GM23248 (cell line): ENCODE data around the gene GDAP1L1. TPM values are rescaled to one million over a fixed set of nuclear protein-coding genes. Genes with fewer than 3 reads are reported as not detected.
"Not testable (repeated sequence)": the region's sequence is repeated elsewhere in the genome, so short reads cannot be mapped to it uniquely, and the experiment has no call there.

Experiments used
- DNase-seq: peaks from one replicate; pipeline ENCODE4 v3.0.0-alpha.2; 2015
- H2AFZ ChIP-seq: fragments of 200-600 bp; sonication (generic); 2 replicates; pipeline ENCODE4 v1.6.1; 2016; ENCODE audit warnings: antibody characterized with exemption
- H3F3A ChIP-seq: fragments of 200-600 bp; sonication (generic); 2 replicates; pipeline ENCODE4 v1.6.1; 2016; ENCODE audit warnings: mild to moderate bottlenecking, antibody characterized with exemption, mixed run types; ENCODE audit not compliant: insufficient read depth
- H3K27ac ChIP-seq: fragments of 200-600 bp; sonication (generic); 2 replicates; pipeline ENCODE4 v1.5.1; 2016; ENCODE audit warnings: mild to moderate bottlenecking
- H3K27me3 ChIP-seq: fragments of 200-600 bp; sonication (generic); replicated peaks from 2 replicates; pipeline ENCODE4 v1.6.1; 2016; ENCODE audit warnings: mild to moderate bottlenecking; ENCODE audit not compliant: insufficient read depth
- H3K36me3 ChIP-seq: fragments of 200-600 bp; sonication (generic); 2 replicates; pipeline ENCODE4 v1.6.1; 2016; ENCODE audit warnings: low read depth, mild to moderate bottlenecking
- H3K4me1 ChIP-seq: fragments of 200-600 bp; sonication (generic); 2 replicates; pipeline ENCODE4 v1.6.1; 2016; ENCODE audit warnings: mild to moderate bottlenecking; ENCODE audit not compliant: insufficient read depth
- H3K4me2 ChIP-seq: fragments of 200-600 bp; sonication (generic); one replicate; pipeline ENCODE4 v1.6.1; 2016; ENCODE audit warnings: mild to moderate bottlenecking; ENCODE audit not compliant: unreplicated experiment
- H3K4me3 ChIP-seq: fragments of 200-600 bp; sonication (generic); 2 replicates; pipeline ENCODE4 v1.5.1; 2016; ENCODE audit warnings: mild to moderate bottlenecking
- H3K79me2 ChIP-seq: fragments of 200-600 bp; sonication (generic); 2 replicates; pipeline ENCODE4 v1.6.1; 2016; ENCODE audit warnings: mild to moderate bottlenecking; ENCODE audit not compliant: insufficient read depth
- H3K9ac ChIP-seq: fragments of 200-600 bp; sonication (generic); 2 replicates; pipeline ENCODE4 v1.6.1; 2016; ENCODE audit warnings: mild to moderate bottlenecking
- H3K9me2 ChIP-seq: fragments of 200-600 bp; sonication (generic); 2 replicates; pipeline ENCODE4 v1.6.1; 2016; ENCODE audit warnings: mixed run types, mild to moderate bottlenecking, moderate library complexity; ENCODE audit not compliant: insufficient read depth
- H3K9me3 ChIP-seq: fragments of 200-600 bp; sonication (generic); one replicate; pipeline ENCODE4 v1.6.1; 2017; ENCODE audit warnings: low read depth
- H4K20me1 ChIP-seq: fragments of 200-600 bp; sonication (generic); 2 replicates; pipeline ENCODE4 v1.6.0; 2016; ENCODE audit not compliant: insufficient read depth
- EZH2 ChIP-seq: fragments of 200-600 bp; sonication (generic); IDR thresholded peaks from 2 replicates; pipeline ENCODE4 v1.6.1; 2018; ENCODE audit warnings: antibody characterized with exemption, mild to moderate bottlenecking; ENCODE audit not compliant: insufficient read depth, poor library complexity, severe bottlenecking
- EZH2phosphoT487 ChIP-seq: fragments of 200-600 bp; sonication (generic); IDR thresholded peaks from 2 replicates; pipeline ENCODE4 v1.6.1; 2018; ENCODE audit warnings: antibody characterized with exemption, moderate library complexity, mild to moderate bottlenecking, low read depth; ENCODE audit not compliant: insufficient read depth
- WGBS, 2 experiments: methylation state at CpG; one replicate each; pipeline ENCODE4 v1.1.6; 2015 to 2017; ENCODE audit warnings: low lambda C conversion rate in 2 of 2, low coverage in 1 of 2; ENCODE audit errors: missing lambda C conversion rate in 2 of 2; 5-methylcytosine and 5-hydroxymethylcytosine counted together
- in situ Hi-C: fragments of 300-500 bp; cut with MboI; formaldehyde crosslinking; loops from 2 replicates; pipeline ENCODE4 v1.15.0; 2020
- polyA plus RNA-seq: library from polyadenylated mRNA; unstranded; fragments of >200 nt; fragmentation: Nextera tagmentation; extraction: Ambion mirVana; gene quantifications from 2 replicates; pipeline ENCODE4 v1.2.1, GENCODE V29; 2016
- total RNA-seq: library from RNA; depleted of rRNA; stranded (reverse); fragments of >200 nt; shearing (Covaris generic); gene quantifications from 2 replicates; pipeline ENCODE4 v1.2.3, GENCODE V29; 2014

Gene GDAP1L1
- total and polyA plus RNA-seq, 2 experiments from 2014 or later: not detected

DNA sequence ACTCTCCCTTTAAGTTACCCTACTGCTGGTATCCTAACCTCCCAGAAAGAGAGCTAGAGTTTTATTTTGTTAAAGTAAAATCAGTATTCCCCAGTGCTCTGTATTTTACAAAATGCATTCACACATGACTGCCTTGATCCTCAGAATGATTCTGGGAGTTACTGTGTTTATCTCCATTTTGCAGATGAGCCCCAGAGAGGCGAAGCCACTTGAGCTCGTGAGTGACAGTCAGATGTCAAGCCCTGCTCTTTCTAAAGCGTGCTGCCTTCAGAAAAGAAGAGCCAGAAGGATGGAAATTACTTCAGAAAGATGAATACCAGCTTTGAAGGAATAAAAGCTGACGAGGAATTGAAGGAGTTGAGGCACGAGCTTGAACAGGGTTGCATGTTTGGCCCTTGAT, 22.5 kb upstream of the GDAP1L1 start:
- H3K27me3 ChIP-seq: no peaks in the 10 kb centered on the region
- H3K4me1 ChIP-seq: no peaks in the 10 kb centered on the region
- WGBS, 2 experiments: 70 to 78% methylated on average over 5 of the region's 5 CpGs
- H3K9me3 ChIP-seq: no peaks in the 10 kb centered on the region
- no peak overlapping the region for H3K4me3 ChIP-seq
- H3K27ac ChIP-seq: no peak overlapping the region
- in situ Hi-C loops: loop anchor here (25.0 kb wide), 1 partner anchor 388 kb away; no protein-coding TSS in a partner anchor
- DNase-seq: no peak
- H3K79me2 ChIP-seq: no peaks in the 10 kb centered on the region
- H3K4me2 ChIP-seq: no peak overlapping the region
- H3K36me3 ChIP-seq: no peaks in the 10 kb centered on the region
- no peaks in the 10 kb centered on the region for H3F3A ChIP-seq
- no peaks in the 10 kb centered on the region for H3K9me2 ChIP-seq
- TF ChIP-seq EZH2phosphoT487 (no peak), EZH2 (no peak)
- H2AFZ ChIP-seq: no peak overlapping the region
- H3K9ac ChIP-seq: no peak overlapping the region
- no peaks in the 10 kb centered on the region for H4K20me1 ChIP-seq

DNA sequence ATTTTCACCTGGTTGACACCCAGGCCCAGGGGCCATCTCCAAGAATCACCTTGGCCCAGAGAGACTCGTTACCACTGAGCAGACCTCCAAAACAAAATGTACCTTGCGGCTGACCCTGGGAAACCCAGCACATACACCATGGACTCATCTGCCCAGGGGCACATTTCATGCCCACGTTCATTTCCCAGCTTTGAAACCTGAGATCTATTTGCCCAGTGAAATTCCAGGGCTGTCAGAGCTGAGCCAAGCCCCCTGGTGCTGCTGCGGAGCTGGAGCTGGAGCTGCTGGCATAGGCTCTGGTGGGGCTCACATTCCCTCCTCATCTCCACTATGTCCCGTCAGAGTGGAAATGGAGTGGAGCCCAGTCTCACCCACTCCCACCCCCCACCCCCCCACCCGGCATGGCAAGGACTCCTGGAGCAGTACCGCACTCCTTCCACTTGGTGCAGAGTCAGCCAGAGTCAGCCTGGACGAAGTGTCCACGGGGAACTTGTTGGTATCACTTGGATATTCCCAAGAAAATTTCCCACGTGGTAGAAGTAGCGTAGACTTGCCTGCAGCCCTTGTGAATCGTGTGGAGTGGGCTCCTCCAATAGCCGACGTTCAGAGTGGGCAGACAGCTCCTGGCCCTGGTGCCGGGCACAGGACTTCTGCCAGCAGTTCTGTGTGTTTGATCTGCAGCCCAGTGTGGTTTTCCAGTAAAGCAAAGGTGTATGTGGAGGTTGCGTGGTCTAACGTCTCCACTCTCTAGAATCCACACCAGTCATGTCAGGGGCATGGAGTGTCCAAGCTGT, 18.4 kb upstream of the GDAP1L1 start:
- no peaks in the 10 kb centered on the region for H3F3A ChIP-seq
- TF ChIP-seq EZH2 (no peak), EZH2phosphoT487 (no peak)
- in situ Hi-C loops: no loop called here
- H3K27me3 ChIP-seq: no peaks in the 10 kb centered on the region
- 66 to 71% methylated on average over 17 of the region's 17 CpGs for WGBS, 2 experiments
- no peak overlapping the region for H2AFZ ChIP-seq
- no peaks in the 10 kb centered on the region for H3K9me3 ChIP-seq
- H3K4me2 ChIP-seq: no peak overlapping the region
- H3K4me1 ChIP-seq: no peaks in the 10 kb centered on the region
- no peaks in the 10 kb centered on the region for H3K79me2 ChIP-seq
- H3K9me2 ChIP-seq: no peaks in the 10 kb centered on the region
- H4K20me1 ChIP-seq: no peaks in the 10 kb centered on the region
- no peak overlapping the region for H3K27ac ChIP-seq
- DNase-seq: no peak
- H3K9ac ChIP-seq: no peak overlapping the region
- H3K36me3 ChIP-seq: no peaks in the 10 kb centered on the region
- H3K4me3 ChIP-seq: no peak overlapping the region

DNA sequence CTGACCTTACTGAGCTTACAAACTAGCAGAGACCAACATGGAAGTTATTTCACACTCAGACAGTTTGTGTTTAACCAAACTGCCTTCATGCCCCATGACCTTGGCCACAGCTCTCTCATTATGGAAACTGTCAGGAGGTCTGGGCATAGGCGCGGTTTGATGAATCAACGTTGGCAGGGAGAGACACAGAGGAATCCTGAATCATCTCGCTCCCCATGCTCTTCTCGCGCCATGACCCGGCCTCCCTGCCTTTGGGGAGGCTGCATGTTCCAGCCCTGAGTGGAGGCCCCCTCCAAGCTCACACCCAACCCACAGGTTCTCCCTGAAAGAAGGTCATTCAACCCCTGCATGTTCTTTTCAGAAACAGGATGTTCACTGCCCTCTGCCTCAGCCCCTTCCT, 15.9 kb upstream of the GDAP1L1 start:
- Histone ChIP-seq H4K20me1 (no peaks in the 10 kb centered on the region), H3K9me2 (no peaks in the 10 kb centered on the region), H3K9me3 (no peaks in the 10 kb centered on the region), H3K4me3 (no peak overlapping the region), H2AFZ (no peak overlapping the region), H3F3A (no peaks in the 10 kb centered on the region), H3K79me2 (no peaks in the 10 kb centered on the region), H3K36me3 (no peaks in the 10 kb centered on the region), H3K27ac (no peak overlapping the region), H3K4me1 (no peaks in the 10 kb centered on the region), H3K4me2 (no peak overlapping the region), H3K27me3 (no peaks in the 10 kb centered on the region), H3K9ac (no peak overlapping the region)
- DNase-seq: no peak
- in situ Hi-C loops: no loop called here
- no peak for TF ChIP-seq EZH2phosphoT487
- TF ChIP-seq EZH2: no peak
- WGBS, 2 experiments: 89 to 91% methylated on average over 7 of the region's 7 CpGs

DNA sequence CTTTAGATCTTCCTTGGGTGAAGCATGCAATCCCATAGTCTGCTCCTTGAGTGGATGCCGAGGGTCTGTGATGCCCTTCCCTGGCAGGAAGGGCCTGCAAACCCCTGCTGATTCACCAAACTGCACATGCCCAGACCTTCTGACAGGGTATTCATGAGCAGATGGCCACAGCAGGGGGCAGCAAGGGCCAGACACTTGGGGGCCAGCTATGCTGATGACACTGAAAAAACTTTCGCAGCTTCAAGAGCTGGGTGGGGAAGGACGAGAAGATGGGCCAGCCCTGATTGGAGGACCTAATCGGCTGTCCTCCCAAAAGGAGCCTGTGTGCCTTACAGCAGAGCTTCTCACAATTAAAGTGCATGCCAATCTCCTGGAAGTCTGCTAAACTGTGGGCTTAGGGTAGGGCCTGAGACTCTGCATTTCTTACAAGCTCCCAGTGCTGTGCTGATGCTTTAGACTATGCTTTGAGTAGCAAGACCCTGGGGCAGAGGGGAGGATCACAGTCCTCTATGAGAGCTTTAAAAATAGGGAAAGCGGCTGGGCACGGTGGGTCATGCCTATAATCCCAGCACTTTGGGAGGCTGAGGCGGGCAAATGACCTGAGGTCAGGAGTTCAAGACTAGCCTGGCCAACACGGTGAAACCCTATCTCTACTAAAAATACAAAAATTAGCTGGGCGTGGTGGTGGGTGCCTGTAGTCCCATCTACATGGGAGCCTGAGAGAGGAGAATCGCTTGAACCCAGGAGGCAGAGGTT, 15.2 kb upstream of the GDAP1L1 start:
- no peaks in the 10 kb centered on the region for H3K9me3 ChIP-seq
- no peaks in the 10 kb centered on the region for H4K20me1 ChIP-seq
- no peaks in the 10 kb centered on the region for H3F3A ChIP-seq
- in situ Hi-C loops: no loop called here
- no peaks in the 10 kb centered on the region for H3K27me3 ChIP-seq
- 68 to 69% methylated on average over 10 of the region's 10 CpGs for WGBS, 2 experiments
- no peak for TF ChIP-seq EZH2
- no peak for TF ChIP-seq EZH2phosphoT487
- no peaks in the 10 kb centered on the region for H3K4me1 ChIP-seq
- H3K79me2 ChIP-seq: no peaks in the 10 kb centered on the region
- no peak overlapping the region for H3K4me3 ChIP-seq
- no peaks in the 10 kb centered on the region for H3K9me2 ChIP-seq
- no peaks in the 10 kb centered on the region for H3K36me3 ChIP-seq
- no peak overlapping the region for H2AFZ ChIP-seq
- no peak overlapping the region for H3K27ac ChIP-seq
- H3K4me2 ChIP-seq: no peak overlapping the region
- H3K9ac ChIP-seq: no peak overlapping the region
- no peak for DNase-seq

DNA sequence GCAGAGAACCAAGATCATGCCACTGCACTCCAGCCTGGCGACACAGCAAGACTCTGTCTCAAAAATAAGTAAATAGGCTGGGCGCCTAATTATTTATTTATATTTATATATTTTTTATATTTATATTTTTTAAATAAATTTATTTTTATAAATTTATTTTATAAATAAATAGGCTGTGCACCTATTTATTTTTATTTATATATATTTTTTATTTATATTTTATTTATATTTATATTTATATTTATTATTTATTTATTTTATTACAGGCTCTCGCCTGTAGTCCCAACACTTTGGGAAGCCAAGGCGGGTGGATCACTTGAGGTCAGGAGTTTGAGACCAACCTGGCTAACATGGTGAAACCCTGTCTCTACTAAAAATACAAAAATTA, 14.6 kb upstream of the GDAP1L1 start:
- in situ Hi-C loops, H3K36me3 ChIP-seq, H3K4me1 ChIP-seq, H3K27ac ChIP-seq, H3F3A ChIP-seq, H4K20me1 ChIP-seq, H3K27me3 ChIP-seq, H3K79me2 ChIP-seq, DNase-seq, H3K9ac ChIP-seq, H3K4me3 ChIP-seq, H2AFZ ChIP-seq, H3K9me3 ChIP-seq, H3K4me2 ChIP-seq, H3K9me2 ChIP-seq: not testable (repeated sequence)
- WGBS, 2 experiments: 65 to 66% methylated on average over 4 of the region's 4 CpGs
